Lung (tissue), 12 donors: ENCODE data around the gene IKBKE. TPM values are rescaled to one million over a fixed set of nuclear protein-coding genes. Genes with fewer than 3 reads are reported as not detected.

Experiments
- ATAC-seq: fragments of 200-7000 bp; cut with Tn5 transposase; one replicate; pipeline ENCODE4 v1.9.1; 2020; ENCODE audit warnings: moderate number of reproducible peaks; ENCODE audit not compliant: insufficient read depth, low FRiP score
- DNase-seq, 3 donors: peaks; one replicate each; pipeline ENCODE4 v3.0.0-alpha.2; 2013 to 2017
- H3K27ac ChIP-seq, 2 donors: one replicate each; pipeline ENCODE4 v1.5.1; 2013; ENCODE audit warnings: mild to moderate bottlenecking in 2 of 2, moderate library complexity in 2 of 2, control low read depth in 1 of 2, inconsistent platforms in 1 of 2, low read depth in 1 of 2, low read length in 1 of 2
- H3K27me3 ChIP-seq, 3 donors: one replicate each; pipeline ENCODE4 v1.5.1; 2013; ENCODE audit warnings: low read length in 2 of 3; ENCODE audit not compliant: control insufficient read depth in 3 of 3, insufficient read depth in 3 of 3
- H3K36me3 ChIP-seq, 4 donors: one replicate each; pipeline ENCODE4 v1.5.1; 2013; ENCODE audit warnings: low read length in 4 of 4, mild to moderate bottlenecking in 1 of 4, moderate library complexity in 1 of 4; ENCODE audit not compliant: control insufficient read depth in 4 of 4, insufficient read depth in 4 of 4
- H3K4me1 ChIP-seq, 5 donors: one replicate each; pipeline ENCODE4 v1.5.1; 2013; ENCODE audit warnings: low read length in 5 of 5, mild to moderate bottlenecking in 2 of 5, moderate library complexity in 1 of 5; ENCODE audit not compliant: control insufficient read depth in 5 of 5, insufficient read depth in 5 of 5
- H3K4me3 ChIP-seq: one replicate; pipeline ENCODE4 v1.5.1; 2013; ENCODE audit warnings: mild to moderate bottlenecking, control low read depth, moderate library complexity
- H3K9ac ChIP-seq, 2 donors: one replicate each; pipeline ENCODE4 v1.5.1; 2013; ENCODE audit warnings: low read length in 2 of 2, control low read depth in 1 of 2; ENCODE audit not compliant: insufficient read depth in 1 of 2
- H3K9me3 ChIP-seq, 4 donors: one replicate each; pipeline ENCODE4 v1.5.1; 2013; ENCODE audit warnings: low read length in 3 of 4, mild to moderate bottlenecking in 1 of 4, moderate library complexity in 1 of 4; ENCODE audit not compliant: control insufficient read depth in 4 of 4, insufficient read depth in 3 of 4
- CTCF ChIP-seq: IDR thresholded peaks from 2 replicates; pipeline ENCODE4 v1.5.1; 2012; ENCODE audit warnings: mild to moderate bottlenecking; ENCODE audit errors: control extremely low read depth, extremely low read depth
- WGBS, 2 donors: extraction: QIAGEN DNeasy Blood & Tissue Kit; methylation state at CpG; one replicate each; pipeline ENCODE4 v1.1.7; 2013; 5-methylcytosine and 5-hydroxymethylcytosine counted together
- polyA plus RNA-seq, 2 donors: library from polyadenylated mRNA; stranded (reverse); fragments of 200-250 nt; gene quantifications; one replicate each; pipeline ENCODE4 v1.2.1, GENCODE V29; 2013
- total RNA-seq, 2 donors: library from RNA; depleted of rRNA in 1 of 2; stranded (reverse); fragments of >200 nt in 1 of 2; gene quantifications; one replicate each; pipeline ENCODE4 v1.2.1, GENCODE V29; 2014 to 2021
- donor health status: control.
- donor health status: control.
- donor health status: Bipolar disorder and iron deficiency.
- donor health status: healthy.
- donor health status: DM: yes; HTN: yes; CAD: no.

The IKBKE gene
- total and polyA plus RNA-seq, 4 donors, result 6.1 to 17.1 (median 11.7) TPM

GRCh38 chr1:206478746-206479145, 8.5 kb downstream of the IKBKE start:
- H3K27ac ChIP-seq, result no peak overlapping the region
- TF ChIP-seq CTCF, result no peak
- no peak overlapping the region for H3K4me3 ChIP-seq
- H3K9me3 ChIP-seq, result no peaks in the 10 kb centered on the region
- DNase-seq (no peak), ATAC-seq (no peak)
- no peak overlapping the region for H3K9ac ChIP-seq
- 92 to 96% methylated on average over 11 of the region's 11 CpGs for WGBS, 2 donors
- no peaks in the 10 kb centered on the region for H3K4me1 ChIP-seq
- no peaks in the 10 kb centered on the region for H3K27me3 ChIP-seq
- H3K36me3 ChIP-seq, result peaks cover 0 to 14% (median 6%) of the 10 kb centered on the region in 4 donors

GRCh38 chr1:206479183-206480125, 9.2 kb downstream of the IKBKE start:
- TF ChIP-seq CTCF, result peak; percentile 81
- WGBS, 2 donors, result 80 to 83% methylated on average over 14 of the region's 14 CpGs
- H3K4me3 ChIP-seq, result no peak overlapping the region
- H3K27ac ChIP-seq, result no peak overlapping the region
- H3K36me3 ChIP-seq, result peaks cover 0 to 16% (median 4%) of the 10 kb centered on the region in 4 donors
- H3K9me3 ChIP-seq, result no peaks in the 10 kb centered on the region
- DNase-seq (peak; percentile 71 to 83 (median 74)), ATAC-seq (no peak)
- H3K4me1 ChIP-seq, result no peaks in the 10 kb centered on the region
- H3K9ac ChIP-seq, result no peak overlapping the region
- H3K27me3 ChIP-seq, result no peaks in the 10 kb centered on the region

- 92 to 100% methylated on average over 4 to 8 of the region's 8 CpGs for WGBS, 2 donors
- Histone ChIP-seq H3K27me3 (no peaks in the 10 kb centered on the region), H3K4me3 (no peak overlapping the region), H3K9me3 (no peaks in the 10 kb centered on the region), H3K36me3 (peaks cover 0 to 13% (median 4%) of the 10 kb centered on the region in 4 donors), H3K4me1 (no peaks in the 10 kb centered on the region), H3K27ac (no peak overlapping the region), H3K9ac (no peak overlapping the region)
- DNase-seq (no peak), ATAC-seq (no peak)
- TF ChIP-seq CTCF, result no peak
Measured at GRCh38 chr1:206480211-206480610, 9.9 kb downstream of the IKBKE start.
